ENCODE measurements around the gene TAPBP. TPM values are rescaled to one million over a fixed set of nuclear protein-coding genes. Genes with fewer than 3 reads are reported as not detected.
"Not testable (repeated sequence)": the region's sequence is repeated elsewhere in the genome, so short reads cannot be mapped to it uniquely, and the experiment has no call there.

Gene TAPBP
- total RNA-seq, 4 donors from 2014 or later, result 69.8 to 150 (median 86.6) TPM

GRCh38 chr6:33288921-33289783 lies 24.7 kb downstream of the TAPBP start, which contains the start of the genes PFDN6 and WDR46:
Gene PFDN6, plus strand, starts transcription at chr6:33289601. Its CDS starts 256 bp downstream, at chr6:33289857.
Gene WDR46, minus strand, starts transcription at chr6:33289239. Its CDS starts 69 bp downstream, at chr6:33289170.
- H3K9me3 ChIP-seq, result no peaks in the 10 kb centered on the region

GRCh38 chr6:33288141-33288920 lies 25.5 kb downstream of the TAPBP start:
- no peak for DNase-seq (ENCODE audit: extremely low spot score)
- WGBS, result 30% methylated on average over 10 of the region's 21 CpGs
- Histone ChIP-seq H3K27ac (replicated peaks in 1 of 4) (peak overlapping the region; percentile 72 to 87 (median 81)), H3K9me3 (no peaks in the 10 kb centered on the region), H3K4me3 (peak overlapping the region; percentile 62 to 76 (median 75)), H3K36me3 (peaks cover 33 to 74% (median 69%) of the 10 kb centered on the region in 4 donors), H3K27me3 (no peaks in the 10 kb centered on the region), H3K4me1 (peaks cover 20 to 31% (median 26%) of the 10 kb centered on the region in 4 donors)
- intact Hi-C loops (cut with DNase I), result no loop called here
- no peak for TF ChIP-seq POLR2AphosphoS5 (IDR thresholded peaks at IDR 0.05)
- TF ChIP-seq POLR2A (IDR thresholded peaks at IDR 0.05; ENCODE audit: low read depth), result no peak
- no peak for TF ChIP-seq EP300 (IDR thresholded peaks at IDR 0.05)
- TF ChIP-seq CTCF (IDR thresholded peaks at IDR 0.05), result no peak

More at GRCh38 chr6:33288921-33289783, 24.7 kb downstream of the TAPBP start, which contains the start of the genes PFDN6 and WDR46:
- TF ChIP-seq CTCF (IDR thresholded peaks at IDR 0.05), result peak in 1 of 3 experiments; percentile 4
- TF ChIP-seq POLR2A (IDR thresholded peaks at IDR 0.05; ENCODE audit: low read depth), result peak; percentile 9
- TF ChIP-seq EP300 (IDR thresholded peaks at IDR 0.05), result no peak
- peak; percentile 55 to 82 for TF ChIP-seq POLR2AphosphoS5 (IDR thresholded peaks at IDR 0.05)
- Histone ChIP-seq H3K4me1 (peaks cover 20 to 32% (median 26%) of the 10 kb centered on the region in 4 donors), H3K27ac (replicated peaks in 1 of 4) (peak within 1 kb of the TSS; percentile 72 to 87 (median 81)), H3K27me3 (no peaks in the 10 kb centered on the region), H3K36me3 (peaks cover 26 to 74% (median 71%) of the 10 kb centered on the region in 4 donors), H3K4me3 (peak within 1 kb of the TSS; percentile 62 to 76 (median 75))
- intact Hi-C loops (cut with DNase I), result no loop called here
- DNase-seq (ENCODE audit: extremely low spot score), result peak; percentile 95
- under 1% methylated on average over 38 of the region's 43 CpGs for WGBS

GRCh38 chr6:33286946-33287914 lies 26.6 kb downstream of the TAPBP start:
- 91% methylated on average over 18 of the region's 22 CpGs for WGBS
- Histone ChIP-seq H3K4me3 (no peak overlapping the region), H3K36me3 (peaks cover 34 to 74% (median 69%) of the 10 kb centered on the region in 4 donors), H3K9me3 (no peaks in the 10 kb centered on the region), H3K27me3 (no peaks in the 10 kb centered on the region), H3K27ac (replicated peaks in 1 of 4) (no peak overlapping the region), H3K4me1 (peaks cover 20 to 31% (median 26%) of the 10 kb centered on the region in 4 donors)
- intact Hi-C loops (cut with DNase I), result no loop called here
- no peak for DNase-seq (ENCODE audit: extremely low spot score)
- TF ChIP-seq POLR2A (IDR thresholded peaks at IDR 0.05; ENCODE audit: low read depth) (no peak), EP300 (IDR thresholded peaks at IDR 0.05) (no peak), CTCF (IDR thresholded peaks at IDR 0.05) (no peak), POLR2AphosphoS5 (IDR thresholded peaks at IDR 0.05) (no peak)

GRCh38 chr6:33285214-33285613 lies 28.7 kb downstream of the TAPBP start:
- WGBS, result 89% methylated on average over 4 of the region's 4 CpGs

More at GRCh38 chr6:33285214-33285613, 28.7 kb downstream of the TAPBP start:
- intact Hi-C loops (cut with DNase I); H3K27ac ChIP-seq (replicated peaks in 1 of 4); H3K4me3 ChIP-seq; DNase-seq (ENCODE audit: extremely low spot score); H3K9me3 ChIP-seq; H3K27me3 ChIP-seq: not testable (repeated sequence)
- H3K4me1 ChIP-seq, result peaks cover 14 to 24% (median 19%) of the 10 kb centered on the region in 4 donors
- H3K36me3 ChIP-seq, result peaks cover 24 to 77% (median 67%) of the 10 kb centered on the region in 4 donors
